OCI-LY3 (cell line): ENCODE measurements around the gene PPP1R3G.
"Not testable (repeated sequence)": the region's sequence is repeated elsewhere in the genome, so short reads cannot be mapped to it uniquely, and the experiment has no call there.

ENCODE experiments used
- H2AFZ ChIP-seq: fragments of 200-600, 300-600 bp; shearing (Covaris generic); 2 replicates; pipeline ENCODE4 v1.6.0; 2014; ENCODE audit warnings: antibody characterized with exemption, low read depth, low read length
- H3K27ac ChIP-seq: fragments of 200-600, 300-600 bp; sonication (generic); 2 replicates; pipeline ENCODE4 v1.5.1; 2014; ENCODE audit warnings: mild to moderate bottlenecking, low read length, moderate library complexity, mixed read lengths
- H3K27me3 ChIP-seq: fragments of 200-600, 300-600 bp; sonication (generic); 2 replicates; pipeline ENCODE4 v1.6.1; 2014; ENCODE audit warnings: low read depth, low read length, mixed read lengths
- H3K36me3 ChIP-seq: fragments of 200-600, 300-600 bp; sonication (generic); replicated peaks from 2 replicates; pipeline ENCODE3; 2014; ENCODE audit warnings: low read depth, low read length, mixed read lengths
- H3K4me1 ChIP-seq: fragments of 300-600, 200-600 bp; sonication (generic); 2 replicates; pipeline ENCODE4 v1.6.1; 2014; ENCODE audit warnings: low read length, mixed read lengths
- H3K4me2 ChIP-seq: fragments of 200-600, 300-600 bp; sonication (generic); 2 replicates; pipeline ENCODE4 v1.6.1; 2014; ENCODE audit warnings: low read length, mixed read lengths
- H3K4me3 ChIP-seq: fragments of 300-600, 200-600 bp; sonication (generic); 2 replicates; pipeline ENCODE4 v1.5.1; 2014; ENCODE audit warnings: antibody characterized with exemption, mild to moderate bottlenecking, low read length, moderate library complexity
- H3K79me2 ChIP-seq: fragments of 300-600, 200-600 bp; shearing (Covaris generic); 2 replicates; pipeline ENCODE4 v1.6.1; 2014; ENCODE audit warnings: mild to moderate bottlenecking, low read length, mixed read lengths
- H3K9ac ChIP-seq: fragments of 300-600, 200-600 bp; shearing (Covaris generic); 2 replicates; pipeline ENCODE4 v1.6.0; 2014; ENCODE audit warnings: mild to moderate bottlenecking, low read length, moderate library complexity
- H3K9me3 ChIP-seq: fragments of 200-600, 300-600 bp; shearing (Covaris generic); 2 replicates; pipeline ENCODE4 v1.6.1; 2014; ENCODE audit warnings: low read length, mixed read lengths; ENCODE audit not compliant: insufficient read depth
- H4K20me1 ChIP-seq: fragments of 200-600, 300-600 bp; sonication (generic); 2 replicates; pipeline ENCODE4 v1.6.1; 2016; ENCODE audit warnings: low read length, mixed read lengths; ENCODE audit not compliant: insufficient read depth
- EZH2phosphoT487 ChIP-seq: fragments of 200-600 bp; shearing (Covaris generic); IDR thresholded peaks from 2 replicates; pipeline ENCODE4 v1.6.1; 2018; ENCODE audit warnings: antibody characterized with exemption, mixed run types, low read depth
- TF ChIP-seq, protein P1 (sequence below): fragments of 200-600, 300-600 bp; sonication (generic); IDR thresholded peaks from 2 replicates; pipeline ENCODE4 v1.5.1; 2014; ENCODE audit warnings: antibody characterized with exemption, low read length, low read depth

PPP1R3G gene

GRCh38 chr6:5119090-5119951 is 34.2 kb downstream of the PPP1R3G start:
- H3K27ac ChIP-seq, result no peak overlapping the region
- H3K4me1 ChIP-seq, result no peaks in the 10 kb centered on the region
- no peak overlapping the region for H2AFZ ChIP-seq
- H3K4me2 ChIP-seq, result no peak overlapping the region
- H3K36me3 ChIP-seq, result no peaks in the 10 kb centered on the region
- H3K79me2 ChIP-seq, result no peaks in the 10 kb centered on the region
- H3K4me3 ChIP-seq, result no peak overlapping the region
- H4K20me1 ChIP-seq, result no peaks in the 10 kb centered on the region
- H3K9me3 ChIP-seq, result no peaks in the 10 kb centered on the region
- no peaks in the 10 kb centered on the region for H3K27me3 ChIP-seq
- no peak overlapping the region for H3K9ac ChIP-seq
- no peak for TF ChIP-seq EZH2phosphoT487
- TF ChIP-seq, protein P1, sequence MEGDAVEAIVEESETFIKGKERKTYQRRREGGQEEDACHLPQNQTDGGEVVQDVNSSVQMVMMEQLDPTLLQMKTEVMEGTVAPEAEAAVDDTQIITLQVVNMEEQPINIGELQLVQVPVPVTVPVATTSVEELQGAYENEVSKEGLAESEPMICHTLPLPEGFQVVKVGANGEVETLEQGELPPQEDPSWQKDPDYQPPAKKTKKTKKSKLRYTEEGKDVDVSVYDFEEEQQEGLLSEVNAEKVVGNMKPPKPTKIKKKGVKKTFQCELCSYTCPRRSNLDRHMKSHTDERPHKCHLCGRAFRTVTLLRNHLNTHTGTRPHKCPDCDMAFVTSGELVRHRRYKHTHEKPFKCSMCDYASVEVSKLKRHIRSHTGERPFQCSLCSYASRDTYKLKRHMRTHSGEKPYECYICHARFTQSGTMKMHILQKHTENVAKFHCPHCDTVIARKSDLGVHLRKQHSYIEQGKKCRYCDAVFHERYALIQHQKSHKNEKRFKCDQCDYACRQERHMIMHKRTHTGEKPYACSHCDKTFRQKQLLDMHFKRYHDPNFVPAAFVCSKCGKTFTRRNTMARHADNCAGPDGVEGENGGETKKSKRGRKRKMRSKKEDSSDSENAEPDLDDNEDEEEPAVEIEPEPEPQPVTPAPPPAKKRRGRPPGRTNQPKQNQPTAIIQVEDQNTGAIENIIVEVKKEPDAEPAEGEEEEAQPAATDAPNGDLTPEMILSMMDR, result no peak

GRCh38 chr6:5120011-5120410 is 34.9 kb downstream of the PPP1R3G start:
- Histone ChIP-seq H3K4me3 (no peak overlapping the region), H4K20me1 (no peaks in the 10 kb centered on the region), H3K27me3 (no peaks in the 10 kb centered on the region), H3K27ac (no peak overlapping the region), H3K36me3 (no peaks in the 10 kb centered on the region), H3K9me3 (no peaks in the 10 kb centered on the region), H3K4me2 (no peak overlapping the region), H3K79me2 (no peaks in the 10 kb centered on the region), H3K4me1 (no peaks in the 10 kb centered on the region), H2AFZ (no peak overlapping the region), H3K9ac (no peak overlapping the region)
- TF ChIP-seq, protein P1, result no peak
- no peak for TF ChIP-seq EZH2phosphoT487

GRCh38 chr6:5120543-5120942 is 35.4 kb downstream of the PPP1R3G start:
- H4K20me1 ChIP-seq, H3K27ac ChIP-seq, H3K36me3 ChIP-seq, H3K9me3 ChIP-seq, H3K4me2 ChIP-seq, H3K27me3 ChIP-seq, H2AFZ ChIP-seq, H3K4me1 ChIP-seq, H3K4me3 ChIP-seq, H3K79me2 ChIP-seq, H3K9ac ChIP-seq: not testable (repeated sequence)

DNA sequence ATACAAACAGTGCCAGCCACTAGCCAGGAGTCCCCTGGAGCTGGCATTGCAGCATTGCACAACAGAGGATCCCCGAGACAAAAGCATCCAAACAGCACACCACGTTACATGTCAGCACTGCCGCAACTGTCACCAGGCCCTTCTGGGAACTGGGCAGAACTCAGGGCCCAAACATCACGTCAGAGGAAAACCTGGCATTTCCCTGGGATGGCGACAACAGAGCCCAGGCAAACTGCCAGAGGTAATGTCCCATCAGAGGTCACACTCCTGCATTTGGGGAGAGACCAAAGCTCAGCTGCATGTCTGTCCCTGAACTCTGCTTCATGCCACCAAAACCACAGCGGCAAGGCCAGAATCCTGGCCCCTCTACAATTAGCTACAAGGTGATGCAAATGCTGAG is 36.3 kb downstream of the PPP1R3G start:
- Histone ChIP-seq H3K79me2 (no peaks in the 10 kb centered on the region), H3K9me3 (no peaks in the 10 kb centered on the region), H3K27me3 (no peaks in the 10 kb centered on the region), H3K4me3 (no peak overlapping the region), H4K20me1 (no peaks in the 10 kb centered on the region), H3K4me2 (no peak overlapping the region), H2AFZ (no peak overlapping the region), H3K4me1 (no peaks in the 10 kb centered on the region), H3K36me3 (no peaks in the 10 kb centered on the region), H3K27ac (no peak overlapping the region), H3K9ac (no peak overlapping the region)
- no peak for TF ChIP-seq EZH2phosphoT487
- TF ChIP-seq, protein P1, result no peak
